NCI-H2107 treated with DMSO at 0.1 percent for 48 hours (cell line): ENCODE data around the gene BRMS1.
"Not testable (repeated sequence)": the region's sequence is repeated elsewhere in the genome, so short reads cannot be mapped to it uniquely, and the experiment has no call there.

Experiments
- DNase-seq: peaks from one replicate; lab custom pipeline; 2025; ENCODE audit not compliant: unreplicated experiment; lab: John Stamatoyannopoulos, UW

BRMS1 gene, protein sequence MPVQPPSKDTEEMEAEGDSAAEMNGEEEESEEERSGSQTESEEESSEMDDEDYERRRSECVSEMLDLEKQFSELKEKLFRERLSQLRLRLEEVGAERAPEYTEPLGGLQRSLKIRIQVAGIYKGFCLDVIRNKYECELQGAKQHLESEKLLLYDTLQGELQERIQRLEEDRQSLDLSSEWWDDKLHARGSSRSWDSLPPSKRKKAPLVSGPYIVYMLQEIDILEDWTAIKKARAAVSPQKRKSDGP

DNA sequence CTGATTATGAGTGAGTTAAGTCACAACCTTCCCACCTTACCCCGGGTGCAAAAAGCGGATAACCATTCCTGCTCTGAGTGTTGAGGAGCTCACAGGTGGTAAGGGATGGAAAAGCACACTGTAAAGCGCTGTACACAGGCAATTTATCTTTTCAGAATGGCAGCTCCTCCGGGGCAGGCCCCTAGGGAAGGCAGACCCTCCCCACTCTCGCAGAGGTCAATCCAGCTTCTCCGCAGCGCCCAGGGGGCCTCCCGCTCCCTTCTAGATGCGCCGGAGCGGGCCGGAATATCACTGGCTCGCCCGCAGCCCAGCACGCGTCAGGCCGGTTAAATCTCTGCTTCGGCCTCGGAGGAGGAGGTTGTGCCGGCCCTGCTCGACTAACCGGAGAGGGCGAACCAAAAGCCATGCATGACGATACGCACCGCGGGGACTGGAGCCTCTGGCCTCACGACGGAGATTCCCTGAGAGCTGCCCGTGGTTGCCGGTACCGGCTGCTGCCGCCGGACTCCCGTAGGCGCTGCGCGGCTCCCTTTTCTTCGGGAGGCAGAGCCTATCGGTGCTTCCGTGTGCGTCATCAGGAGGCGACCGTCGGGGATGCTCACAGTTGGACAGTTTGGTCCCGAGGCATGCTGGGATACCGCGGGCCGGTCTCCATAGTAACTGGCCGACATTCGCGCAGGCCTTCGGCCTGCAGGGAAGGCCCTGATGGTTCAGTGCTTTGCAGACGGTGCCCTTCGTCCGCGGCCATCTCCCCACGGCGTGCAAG lies at the start of gene BRMS1:
TSS of gene BRMS1 (minus strand) at position 555 of the 766 bp plus-strand sequence. CDS start 2,870 bp downstream, outside the sequence.
- peak; percentile 85 for DNase-seq

DNA sequence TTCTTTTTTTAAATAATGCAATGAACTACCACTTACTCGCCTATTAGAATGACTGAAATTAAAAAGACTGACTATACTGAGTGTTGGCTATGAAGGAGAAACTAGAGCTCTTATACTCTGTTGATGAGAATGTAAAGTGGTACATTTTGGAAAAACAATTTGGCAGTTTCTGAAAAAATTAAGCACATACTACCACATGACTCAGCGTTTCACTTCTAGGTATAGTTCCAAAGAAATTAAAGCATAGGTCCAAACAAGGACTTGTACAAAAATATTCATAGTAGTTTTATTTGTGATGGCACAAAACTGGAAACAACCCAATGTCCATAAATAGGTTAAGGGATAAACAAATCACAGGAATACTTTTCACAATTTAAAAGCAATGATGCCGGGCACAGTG lies 49.0 kb upstream of the BRMS1 start:
- DNase-seq, result no peak

DNA sequence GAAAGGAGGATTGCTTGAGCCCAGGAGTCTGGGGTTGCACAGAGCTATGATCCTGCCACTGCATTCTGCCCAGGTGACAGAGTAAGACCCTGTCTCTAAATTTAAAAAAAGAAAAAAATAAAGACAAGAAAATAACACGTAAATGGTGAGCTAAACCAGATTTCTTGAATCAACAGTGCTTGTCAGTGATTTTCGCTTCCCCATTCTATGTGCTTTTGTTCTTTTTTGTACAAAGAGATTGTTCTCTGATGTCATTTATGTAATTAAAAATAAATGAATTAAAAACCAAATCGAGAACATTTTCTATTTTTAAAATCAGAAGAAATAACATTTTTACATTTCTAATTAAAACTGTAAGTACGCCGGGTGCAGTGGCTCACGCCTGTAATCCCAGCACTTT lies 46.4 kb upstream of the BRMS1 start:
- no peak for DNase-seq

DNA sequence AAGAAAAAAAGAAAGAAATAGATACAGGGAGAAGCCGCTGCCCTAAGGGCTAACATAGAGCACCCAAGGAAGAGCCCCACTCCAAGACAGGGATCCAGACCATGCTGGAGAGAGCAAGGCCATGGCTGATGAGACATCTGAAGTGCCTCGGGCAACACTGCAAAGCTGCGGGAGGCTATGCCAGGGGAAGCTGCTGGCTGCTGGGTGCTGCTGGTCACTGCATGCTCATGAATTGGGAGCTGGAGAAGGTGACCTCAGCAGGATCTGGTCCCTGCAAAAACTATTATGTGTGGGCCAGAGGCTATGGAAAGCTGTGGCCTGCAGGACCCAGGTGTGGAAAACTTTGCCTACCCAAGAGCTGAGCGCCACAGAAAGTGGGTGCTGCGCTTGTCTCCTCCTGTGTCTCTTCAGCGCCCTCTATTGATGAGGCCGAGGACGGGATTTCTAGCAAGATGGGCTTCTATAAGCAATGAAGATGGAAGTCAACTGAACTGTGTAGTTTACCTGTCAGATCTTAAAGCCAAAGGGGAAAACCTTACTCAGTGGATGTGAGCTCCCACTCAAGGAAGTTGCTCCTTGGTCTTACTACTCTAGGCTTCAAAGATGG lies 44.0 kb upstream of the BRMS1 start:
- peak; percentile 64 for DNase-seq

DNA sequence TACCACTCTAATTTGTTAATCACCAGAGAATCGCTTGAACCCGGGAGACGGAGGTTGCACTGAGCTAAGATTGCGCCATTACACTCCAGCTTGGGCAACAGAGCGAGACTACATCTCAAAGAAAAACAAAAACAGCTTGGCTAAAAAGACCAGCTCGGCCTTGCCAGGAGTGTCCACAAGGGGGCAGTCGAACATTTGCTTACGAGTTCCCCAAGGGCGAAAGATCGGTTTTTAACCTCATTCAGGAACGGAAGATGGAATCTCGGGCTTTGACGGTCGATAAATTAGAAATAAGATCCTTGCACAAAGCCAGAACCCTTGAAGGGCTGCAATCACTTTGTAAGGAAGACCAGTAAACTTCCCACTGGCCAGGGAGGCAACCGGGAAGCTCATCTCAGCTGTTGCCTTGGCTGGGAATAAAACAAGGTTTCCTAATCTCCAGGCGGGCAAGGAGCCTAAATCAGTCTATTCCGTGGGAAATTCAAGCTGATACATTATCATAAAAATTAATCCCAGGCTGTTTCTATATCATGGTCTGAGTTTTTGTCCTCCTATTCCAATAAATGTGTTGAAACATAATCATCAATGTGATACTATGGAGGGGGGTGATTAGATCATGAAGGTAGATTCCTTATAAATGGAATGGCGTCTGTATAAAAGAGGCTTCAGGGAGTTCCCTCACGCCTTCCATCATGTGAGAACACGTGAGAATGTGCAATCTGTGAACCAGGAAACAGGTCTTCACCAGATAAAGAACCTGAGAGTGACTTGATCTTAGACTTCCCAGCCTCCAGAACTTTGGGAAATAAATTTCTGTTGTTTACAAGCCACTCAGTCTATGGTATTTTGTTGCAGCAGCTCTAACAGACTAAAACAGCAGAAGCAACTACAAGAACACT lies 41.5 kb upstream of the BRMS1 start:
- peak; percentile 68 for DNase-seq

DNA sequence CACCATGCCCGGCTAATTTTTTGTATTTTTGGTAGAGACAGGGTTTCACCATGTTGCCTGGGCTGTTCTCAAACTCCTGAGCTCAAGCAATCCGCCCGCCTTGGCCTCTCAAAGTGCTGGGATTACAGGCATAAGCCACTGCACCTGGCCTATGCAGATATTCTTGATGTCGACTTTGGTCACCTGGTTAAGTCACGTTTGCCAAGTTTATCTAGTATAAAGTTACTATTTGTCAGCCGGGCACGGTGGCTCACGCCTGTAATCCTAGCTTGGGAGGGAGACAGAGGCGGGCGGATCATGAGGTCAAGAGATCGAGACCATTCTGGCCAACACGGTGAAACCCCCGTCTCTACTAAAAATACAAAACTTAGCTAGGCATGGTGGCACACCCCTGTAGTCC lies 39.4 kb upstream of the BRMS1 start:
- not testable (repeated sequence) for DNase-seq

DNA sequence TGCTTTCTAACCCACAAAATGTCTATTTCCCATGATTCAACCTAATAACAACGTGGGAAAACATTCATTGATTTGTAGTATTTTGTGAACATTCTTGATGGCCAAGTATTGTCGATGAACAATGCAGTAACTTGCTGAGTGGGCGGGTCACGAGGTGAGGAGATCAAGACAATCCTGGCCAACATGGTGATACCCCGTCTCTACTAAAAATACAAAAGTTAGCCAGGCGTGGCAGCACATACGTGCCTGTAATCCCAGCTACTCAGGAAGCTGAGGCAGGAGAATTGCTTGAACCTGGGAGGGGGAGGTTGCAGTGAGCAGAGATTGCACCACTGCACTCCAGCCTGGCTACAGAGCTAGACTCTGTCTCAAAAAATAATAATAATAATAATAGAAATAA lies 35.4 kb upstream of the BRMS1 start:
- DNase-seq, result not testable (repeated sequence)

DNA sequence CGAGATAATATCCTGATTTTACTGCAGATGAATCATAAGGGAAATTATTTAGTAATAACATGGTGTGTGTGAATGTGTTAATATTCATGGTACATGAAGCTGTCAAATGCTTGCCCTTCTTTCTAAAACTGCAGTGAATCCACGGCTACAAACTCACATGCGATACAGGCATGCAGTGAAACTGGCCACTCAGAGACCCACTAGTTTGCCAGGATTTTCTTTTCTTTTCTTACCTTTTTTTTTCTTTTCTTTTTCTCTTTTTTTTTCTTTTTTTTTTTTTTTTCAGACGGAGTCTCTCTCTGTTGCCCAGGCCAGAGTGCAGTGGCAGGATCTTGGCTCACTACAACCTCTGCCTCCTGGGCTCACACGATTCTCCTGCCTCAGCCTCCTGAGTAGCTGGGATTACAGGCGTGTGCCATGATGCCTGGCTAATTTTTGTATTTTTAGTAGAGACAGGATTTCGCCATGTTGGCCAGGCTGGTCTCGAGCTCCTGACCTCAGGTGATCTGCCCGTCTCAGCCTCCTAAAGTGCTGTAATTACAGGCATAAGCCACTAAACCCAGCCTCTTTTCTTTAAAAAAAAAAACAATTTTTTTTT lies 28.9 kb upstream of the BRMS1 start:
- not testable (repeated sequence) for DNase-seq

DNA sequence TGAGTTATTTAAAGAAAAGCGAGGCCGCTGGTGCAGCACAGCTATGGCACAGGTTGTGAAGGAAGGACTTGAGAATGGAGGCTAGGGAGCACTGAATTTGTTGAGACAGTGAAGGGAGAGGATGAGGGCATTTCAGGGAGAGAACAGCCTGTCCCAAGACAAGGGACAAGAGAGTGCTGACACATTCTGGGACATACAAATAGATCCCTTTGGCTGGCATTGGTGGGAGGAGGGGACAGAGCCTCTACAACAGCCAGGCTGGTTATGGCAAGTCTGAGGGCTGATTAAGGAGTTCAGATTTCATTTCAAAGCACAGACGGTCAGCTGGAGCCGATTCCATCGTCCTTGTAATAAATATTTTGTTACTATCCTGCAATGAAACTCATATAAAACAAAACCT lies 28.4 kb upstream of the BRMS1 start:
- DNase-seq, result peak; percentile 38

DNA sequence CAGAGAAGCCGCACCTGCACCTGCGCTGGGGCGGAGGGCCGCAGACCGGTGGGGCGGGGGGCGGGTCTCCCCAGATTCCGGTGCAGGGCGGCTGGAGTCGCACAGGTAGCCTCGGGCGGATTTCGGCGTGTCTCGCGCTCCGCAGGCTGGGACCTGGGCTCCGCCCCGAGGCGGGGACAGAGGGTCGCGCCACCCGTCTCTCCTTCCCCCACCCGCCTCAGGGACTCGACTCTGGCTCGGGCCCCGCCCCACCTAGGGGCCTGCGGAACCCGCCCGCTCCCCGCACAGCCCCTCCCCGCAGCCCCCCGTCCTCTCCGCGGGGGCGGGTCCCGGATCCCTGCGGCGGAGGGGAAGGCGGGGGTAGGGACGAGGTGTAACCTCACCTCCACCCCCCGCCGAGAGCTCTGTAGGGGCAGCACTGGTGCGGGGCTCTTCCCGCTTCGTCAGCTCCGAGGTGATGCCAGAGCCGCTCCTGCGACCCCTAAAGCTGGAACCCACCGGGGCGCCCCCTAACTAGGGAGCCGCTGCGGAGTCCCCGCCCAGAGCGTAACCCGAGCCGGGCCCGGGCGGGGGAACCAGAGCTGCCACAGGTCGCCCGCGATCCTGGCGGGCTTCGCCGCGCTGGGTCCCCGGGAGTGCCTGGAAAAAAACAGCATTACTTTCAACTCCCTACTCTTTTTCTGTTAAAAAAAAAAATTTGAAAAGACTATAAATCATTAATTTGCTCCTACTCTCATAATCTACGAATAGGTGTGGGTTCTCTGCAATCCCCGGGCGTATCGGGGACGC lies 26.9 kb upstream of the BRMS1 start, which contains the start of gene SLC29A2:
TSS of gene SLC29A2 (minus strand) at position 134 of the 789 bp plus-strand sequence. CDS start 169 bp downstream, outside the sequence.
- DNase-seq, result peak; percentile 86

DNA sequence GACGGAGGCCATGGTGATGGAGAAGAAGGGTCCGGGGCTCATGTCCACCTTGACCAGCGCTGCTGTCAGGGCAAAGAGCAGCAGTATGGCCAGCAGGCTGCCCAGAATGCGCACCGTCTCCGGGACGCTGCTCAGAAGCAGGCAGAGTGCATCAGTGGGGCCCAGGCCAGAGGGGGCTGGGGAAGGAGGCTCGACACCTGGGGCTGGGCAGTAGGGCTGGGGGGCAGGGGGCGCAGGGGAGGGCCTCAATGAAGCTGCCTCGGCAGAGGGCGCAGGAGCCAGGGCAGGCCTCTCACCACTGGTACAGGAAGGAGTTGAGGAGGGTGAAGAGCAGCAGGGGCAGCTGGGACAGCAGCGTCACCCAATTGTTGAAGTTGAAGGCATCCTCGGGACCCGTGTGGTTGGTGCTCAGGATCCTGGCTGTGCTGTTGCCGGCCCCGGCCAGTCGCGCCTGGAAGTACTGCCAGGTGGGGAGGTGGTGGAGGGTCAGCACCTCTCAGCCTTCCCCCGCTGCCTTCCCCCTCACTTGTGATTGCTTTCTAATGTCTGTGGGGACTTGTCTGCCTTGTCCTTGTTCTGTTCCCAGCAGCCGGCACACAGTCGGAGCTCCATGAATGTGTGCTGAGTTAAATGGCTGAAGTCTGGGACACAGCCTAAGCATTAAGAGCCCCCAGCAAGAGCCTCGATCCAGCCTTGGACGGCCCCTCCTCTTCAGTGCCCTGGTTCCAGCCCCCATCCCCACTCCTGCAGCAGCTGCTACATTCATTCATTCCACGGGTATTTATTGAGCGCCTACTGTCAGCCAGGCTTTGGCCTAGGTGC lies 24.4 kb upstream of the BRMS1 start:
- DNase-seq, result no peak

DNA sequence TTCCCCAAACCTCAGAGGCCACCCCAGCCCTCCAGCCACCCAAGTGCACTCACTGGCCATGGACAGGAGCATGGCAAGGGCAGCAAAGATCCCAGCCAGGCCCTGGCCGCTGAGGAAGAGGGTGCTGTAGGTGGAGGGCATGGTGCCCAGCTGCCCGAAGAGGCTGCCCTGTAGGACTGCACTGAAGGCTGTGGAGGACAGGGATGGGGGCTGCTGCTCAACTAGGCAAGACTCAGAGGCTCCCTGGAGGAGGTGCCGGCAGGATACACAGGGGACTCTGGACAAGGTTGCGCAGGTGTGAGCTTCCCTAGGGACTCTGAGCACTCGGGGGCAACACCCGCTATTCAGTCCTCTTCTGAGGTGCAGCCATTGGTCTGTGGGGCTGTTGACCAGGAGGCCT lies 23.6 kb upstream of the BRMS1 start:
- DNase-seq, result no peak

DNA sequence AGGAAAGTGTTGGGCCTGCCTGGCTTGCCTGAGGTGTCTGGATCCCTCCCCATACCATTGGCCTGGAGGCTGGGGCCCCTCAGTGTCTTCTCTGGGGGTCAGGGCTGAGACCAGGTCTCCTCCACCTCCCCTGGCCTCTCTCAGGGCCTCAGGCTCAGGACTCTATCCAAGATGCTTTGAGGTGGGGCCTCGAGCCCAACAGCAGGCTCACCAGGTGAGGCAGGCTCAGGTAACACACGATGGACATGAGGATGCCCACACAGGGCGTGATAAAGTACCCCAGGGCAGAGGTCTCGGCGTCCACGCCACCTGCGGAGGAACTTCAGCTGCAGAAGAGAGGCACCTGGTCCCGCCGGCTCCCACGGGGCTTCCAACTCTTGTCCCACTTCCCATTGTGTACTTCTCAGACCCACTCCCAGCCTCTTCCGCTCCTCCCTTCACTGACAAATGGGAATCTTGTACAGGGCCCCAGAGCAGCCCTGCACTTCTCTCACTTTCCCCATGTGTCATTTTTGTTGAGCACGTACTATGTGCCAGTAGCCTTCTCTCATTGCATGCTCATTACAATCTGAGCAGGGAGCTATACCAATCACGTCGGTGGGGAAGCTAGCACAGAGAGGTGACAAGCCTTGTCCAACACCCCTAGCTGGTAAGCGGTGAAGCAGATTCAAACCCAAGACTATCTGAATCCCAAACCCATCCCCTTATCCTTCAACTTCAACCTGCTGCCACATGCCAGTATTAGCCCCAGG lies 22.8 kb upstream of the BRMS1 start:
- DNase-seq, result no peak

DNA sequence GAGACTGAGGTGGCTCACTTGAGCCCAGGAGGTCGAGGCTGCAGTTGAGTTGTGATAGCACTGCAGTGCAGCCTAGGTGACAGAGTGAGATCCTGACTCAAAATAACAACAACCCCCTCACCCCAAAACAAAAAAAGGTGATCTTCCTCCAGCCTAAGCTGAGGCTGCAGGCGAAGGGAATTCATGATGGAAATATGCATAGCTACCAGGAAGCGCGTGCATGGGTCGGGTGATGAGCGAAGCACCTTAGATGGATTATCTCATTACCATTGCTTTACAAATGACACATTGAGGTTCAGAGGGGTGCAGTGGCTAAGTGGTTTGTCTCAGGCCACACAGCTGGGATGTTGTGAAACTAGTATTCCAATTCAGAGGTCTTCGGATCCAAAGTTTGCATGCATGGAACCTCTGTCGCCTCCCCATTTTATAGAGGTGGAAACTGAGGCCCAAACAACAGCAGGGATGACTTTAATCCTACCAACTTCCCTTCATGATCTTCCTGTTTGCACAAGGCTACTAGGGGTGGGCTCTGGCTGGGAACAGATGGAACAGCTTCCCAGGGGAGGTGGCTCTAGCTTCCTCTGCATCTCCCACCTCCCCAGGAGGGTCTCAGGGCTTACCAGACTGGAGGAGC lies 22.1 kb upstream of the BRMS1 start:
- no peak for DNase-seq

DNA sequence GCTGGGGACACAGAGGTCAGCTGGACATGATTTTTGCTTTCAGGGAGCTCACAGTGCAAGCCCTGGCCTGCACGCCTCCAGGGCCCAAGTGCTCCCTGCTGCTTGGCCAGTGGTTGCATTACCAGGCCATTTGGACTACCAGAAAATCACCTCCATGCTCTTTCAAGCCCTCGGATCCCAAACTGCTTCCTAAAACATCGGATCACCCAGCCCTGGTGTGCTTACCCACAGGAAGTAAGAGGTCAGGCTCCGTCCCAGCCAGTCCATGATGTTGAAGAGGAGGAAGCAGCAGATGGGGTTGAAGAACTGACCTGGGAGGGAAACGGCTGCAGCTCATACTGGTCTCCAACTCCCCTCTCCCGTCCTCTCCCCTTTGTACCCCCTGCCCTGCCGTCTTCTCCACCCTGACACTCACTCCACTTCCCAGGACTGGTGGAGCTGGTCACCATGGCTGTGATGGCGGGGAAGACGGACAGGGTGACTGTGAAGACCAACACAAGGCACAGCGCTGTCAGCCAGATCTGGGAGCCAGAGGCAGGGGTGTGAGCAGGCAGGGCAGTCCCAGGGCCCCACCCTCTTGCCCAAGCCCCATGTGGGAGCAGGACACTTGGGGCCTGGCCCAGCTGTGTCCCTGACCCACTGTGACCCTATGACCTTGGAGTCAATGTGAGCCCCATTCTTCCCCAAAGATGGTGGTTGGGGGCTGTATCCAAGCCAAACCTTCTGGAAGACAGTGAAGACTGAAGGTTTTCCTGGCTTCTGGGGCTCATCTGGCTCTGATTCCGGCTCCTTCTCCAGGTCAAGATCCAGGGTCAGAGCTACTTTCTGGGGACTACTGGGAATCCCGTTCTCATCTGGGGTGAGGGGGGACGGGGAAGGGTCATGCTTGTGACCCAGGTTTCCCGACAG lies 21.1 kb upstream of the BRMS1 start:
- DNase-seq, result no peak

DNA sequence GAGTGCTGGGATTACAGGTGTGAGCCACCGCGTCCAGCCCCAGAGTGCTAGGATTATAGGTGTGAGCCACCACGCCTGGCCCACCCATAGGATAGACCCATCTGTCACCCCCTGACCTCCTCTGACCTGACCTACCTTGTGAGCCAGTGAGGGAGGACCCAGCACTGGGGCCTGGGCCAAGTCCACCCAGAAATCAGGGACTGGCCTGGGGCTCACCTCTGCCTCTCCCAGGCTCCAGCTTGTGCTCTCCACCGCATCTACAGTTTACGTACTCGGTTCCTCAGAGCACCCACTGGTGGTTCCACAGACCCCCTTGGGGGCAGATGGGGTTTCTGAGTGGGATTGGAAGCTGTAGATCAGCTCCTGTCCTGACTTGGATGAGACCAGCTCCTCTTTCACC lies 20.3 kb upstream of the BRMS1 start:
- DNase-seq, result no peak
